Middle frontal gyrus (tissue), 1 donor: ENCODE results near the gene ATG7.
A peak's percentile ranks its signal among the peaks of the same experiment; 100 is the strongest.
"Not testable (repeated sequence)": the region's sequence is repeated elsewhere in the genome, so short reads cannot be mapped to it uniquely, and the experiment has no call there.

ENCODE experiments used
- DNase-seq: peaks from one replicate; pipeline ENCODE4 v3.0.0-alpha.2; 2015; ENCODE audit warnings: low spot score; ENCODE audit errors: extremely low spot score

The ATG7 gene

GRCh38 chr3:11564577-11565001 is 292.4 kb downstream of the ATG7 start:
- DNase-seq = no peak

- DNase-seq = no peak
Observed at GRCh38 chr3:11565072-11565471, 292.9 kb downstream of the ATG7 start.

- DNase-seq = no peak
Observed at GRCh38 chr3:11565492-11565891, 293.3 kb downstream of the ATG7 start.

- no peak for DNase-seq
Observed at GRCh38 chr3:11565932-11566331, 293.7 kb downstream of the ATG7 start.

GRCh38 chr3:11566478-11566877 is 294.3 kb downstream of the ATG7 start:
- DNase-seq = no peak

GRCh38 chr3:11566916-11567315 is 294.7 kb downstream of the ATG7 start:
- DNase-seq = no peak

GRCh38 chr3:11567516-11568467 is 295.6 kb downstream of the ATG7 start:
- DNase-seq = no peak

- DNase-seq = peak; percentile 71
Observed at GRCh38 chr3:11568503-11569155, 296.4 kb downstream of the ATG7 start.

- no peak for DNase-seq
Observed at GRCh38 chr3:11569156-11569741, 297.1 kb downstream of the ATG7 start.

- no peak for DNase-seq
Observed at GRCh38 chr3:11570251-11570650, 298.1 kb downstream of the ATG7 start.

- no peak for DNase-seq
Observed at GRCh38 chr3:11570789-11571495, 298.7 kb downstream of the ATG7 start.

GRCh38 chr3:11572660-11573059 is 300.5 kb downstream of the ATG7 start:
- DNase-seq = not testable (repeated sequence)

- no peak for DNase-seq
Observed at GRCh38 chr3:11574981-11575669, 302.9 kb downstream of the ATG7 start.

GRCh38 chr3:11575677-11576076 is 303.5 kb downstream of the ATG7 start:
- DNase-seq = no peak

- no peak for DNase-seq
Observed at GRCh38 chr3:11576453-11576852, 304.3 kb downstream of the ATG7 start.

GRCh38 chr3:11578169-11578568 is 306.0 kb downstream of the ATG7 start:
- DNase-seq = no peak

GRCh38 chr3:11580645-11581044 is 308.4 kb downstream of the ATG7 start:
- DNase-seq = no peak

- no peak for DNase-seq
Observed at GRCh38 chr3:11581237-11582190, 309.3 kb downstream of the ATG7 start.

GRCh38 chr3:11582191-11582968 is 310.2 kb downstream of the ATG7 start:
- DNase-seq = peak; percentile 71
